Right ventricle myocardium superior (tissue), 1 donor: ENCODE data around the gene ASTN1. TPM values are rescaled to one million over a fixed set of nuclear protein-coding genes. Genes with fewer than 3 reads are reported as not detected.

ENCODE experiments used
- ATAC-seq: fragments of 200-7000 bp; cut with Tn5 transposase; one replicate; pipeline ENCODE4 v1.9.1; 2020; ENCODE audit warnings: mild to moderate bottlenecking; ENCODE audit not compliant: poor library complexity
- DNase-seq: peaks from one replicate; pipeline ENCODE4 v3.0.0-alpha.2; 2020
- intact Hi-C: fragments of 100-400 bp; cut with DNase I; formaldehyde crosslinking; loops from one replicate; pipeline ENCODE4 v1.11.2; 2022
- total RNA-seq: library from RNA; stranded (reverse); fragmentation: NEBNext Ultra II Directional; extraction: Animal tissue kit (Norgen Biotek cat#: 25700); gene quantifications from one replicate; pipeline ENCODE4 v1.2.1, GENCODE V29; 2021
- donor health status: DM: no; HTN: yes; CAD: no; lungs with severe emphysema.

Gene ASTN1
- total RNA-seq, 1 donor from 2014 or later: 0.32 TPM

DNA sequence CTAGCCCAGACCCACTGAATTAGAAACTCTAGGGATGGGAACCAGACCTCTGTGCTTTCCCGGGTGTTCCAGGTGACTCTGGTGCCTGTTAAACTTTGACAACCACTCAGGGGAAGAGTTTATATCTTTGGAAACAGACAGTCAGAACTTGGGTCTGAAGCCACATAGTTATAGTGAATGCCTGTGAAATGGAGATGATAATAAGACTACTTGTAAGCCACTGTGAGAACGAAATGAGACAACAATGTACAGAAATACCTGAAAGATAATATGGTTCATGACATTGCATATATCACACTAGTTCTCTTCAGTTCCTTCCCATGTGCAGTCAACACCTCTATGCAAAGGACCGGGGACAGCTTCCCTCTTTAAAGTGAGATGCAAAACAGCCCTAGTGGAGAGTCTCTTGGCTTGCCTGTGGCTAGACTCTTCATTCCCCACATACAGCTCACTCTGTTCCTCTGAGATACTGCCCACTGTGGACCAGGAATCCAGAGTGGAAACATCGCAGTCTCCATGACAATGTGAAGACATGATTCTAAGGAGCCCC, 287.5 kb downstream of the ASTN1 start:
- ATAC-seq (no peak), DNase-seq (no peak)
- intact Hi-C loops: loop anchor here (5.0 kb wide), 1 partner anchor 320 kb away; no protein-coding TSS in a partner anchor

DNA sequence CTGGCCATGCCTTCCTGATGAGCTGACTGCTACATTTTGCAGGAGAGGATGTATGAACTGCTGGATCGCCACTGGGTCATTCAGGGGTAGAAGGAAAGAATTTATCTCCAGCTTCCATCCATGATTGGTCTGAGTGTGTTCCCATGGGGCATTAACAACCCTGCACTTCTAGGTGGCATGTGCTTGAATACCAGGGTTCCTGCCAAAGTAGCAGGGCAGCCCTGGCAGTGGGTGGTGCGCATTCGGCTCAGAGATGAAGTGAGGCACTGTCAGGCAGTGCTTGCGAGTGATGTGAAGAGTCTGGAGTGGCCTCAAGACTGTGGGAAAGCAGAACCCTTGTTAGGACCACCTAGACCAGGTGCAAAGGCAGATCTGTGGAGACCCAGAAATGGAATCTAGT, 294.9 kb downstream of the ASTN1 start:
- DNase-seq (no peak), ATAC-seq (peak; percentile 90)
- intact Hi-C loops: no loop called here

DNA sequence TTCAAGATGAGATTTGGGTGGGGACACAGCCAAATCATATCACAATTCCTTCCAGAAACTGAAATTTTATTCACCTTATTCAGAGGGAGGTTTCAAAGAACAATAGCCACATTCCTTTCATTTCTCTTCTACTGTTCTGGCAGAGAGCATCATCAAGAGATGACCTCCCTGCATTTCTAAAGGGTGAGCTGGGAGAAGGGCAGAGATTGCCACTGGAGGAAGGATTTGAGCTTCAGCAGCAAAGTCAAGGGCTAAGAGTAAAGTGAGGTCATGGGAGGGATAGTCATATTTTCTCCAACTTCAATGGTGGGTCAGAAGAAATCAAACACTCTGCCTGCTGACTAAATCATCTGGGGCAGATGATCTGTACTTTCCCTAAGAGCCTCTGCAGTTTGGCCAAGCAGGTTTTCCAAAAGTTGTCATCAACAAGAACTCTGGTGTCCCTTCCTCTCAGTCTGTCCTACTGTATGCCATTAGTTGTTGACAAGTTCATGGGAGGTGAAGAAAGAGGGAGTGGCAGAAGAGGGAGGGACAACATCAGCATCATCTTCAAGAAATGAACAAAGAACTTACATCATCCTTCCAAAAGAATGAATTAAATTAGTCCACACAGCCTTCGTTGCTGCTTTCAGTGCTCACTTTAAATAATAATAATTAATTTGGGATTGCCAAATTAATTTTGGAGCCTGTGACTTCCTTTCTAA, 298.3 kb downstream of the ASTN1 start:
- intact Hi-C loops: no loop called here
- no peak for ATAC-seq

DNA sequence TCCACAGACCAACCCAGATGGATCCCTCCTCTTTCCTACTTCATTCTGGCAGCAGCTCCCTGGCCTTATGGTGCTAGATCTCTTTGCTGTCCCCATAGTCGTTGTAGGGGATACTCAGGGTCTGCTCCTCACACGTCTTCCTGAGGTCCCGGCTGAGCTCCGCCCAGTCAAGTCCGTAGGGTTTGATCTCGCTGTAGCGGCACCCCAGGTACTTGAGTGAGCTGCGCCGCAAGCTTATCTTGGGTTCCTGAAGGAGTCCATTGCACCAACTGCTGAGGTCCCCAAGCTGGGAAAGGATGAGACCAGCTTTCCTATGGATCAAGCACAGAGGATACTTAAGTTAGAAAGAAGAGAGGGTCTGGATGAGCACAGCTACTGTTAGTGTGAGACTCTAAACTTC, 300.3 kb downstream of the ASTN1 start:
- DNase-seq: no peak
- intact Hi-C loops: no loop called here
- ATAC-seq: no peak

More for the DNA sequence above, 298.3 kb downstream of the ASTN1 start:
- no peak for DNase-seq

DNA sequence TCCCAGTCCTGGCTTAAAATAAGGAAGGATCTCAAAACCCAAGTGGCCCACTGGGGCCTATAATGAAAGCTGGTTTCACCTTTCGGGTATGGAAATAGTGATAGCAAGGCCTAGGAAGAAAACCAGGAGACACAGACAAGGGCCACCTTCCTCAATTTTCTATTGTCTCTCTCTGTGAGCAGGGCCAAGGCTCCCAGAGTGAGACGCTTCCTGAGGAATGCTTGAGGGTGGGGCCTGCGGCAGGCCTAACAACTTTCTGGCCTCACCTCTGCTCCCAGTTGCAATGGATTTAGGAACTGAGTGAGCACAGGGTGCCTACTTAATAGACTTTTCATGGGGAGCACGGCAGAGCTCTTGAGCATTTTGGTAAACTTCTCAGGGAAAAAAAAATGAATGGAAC, 300.9 kb downstream of the ASTN1 start:
- intact Hi-C loops: no loop called here
- ATAC-seq (no peak), DNase-seq (no peak)

DNA sequence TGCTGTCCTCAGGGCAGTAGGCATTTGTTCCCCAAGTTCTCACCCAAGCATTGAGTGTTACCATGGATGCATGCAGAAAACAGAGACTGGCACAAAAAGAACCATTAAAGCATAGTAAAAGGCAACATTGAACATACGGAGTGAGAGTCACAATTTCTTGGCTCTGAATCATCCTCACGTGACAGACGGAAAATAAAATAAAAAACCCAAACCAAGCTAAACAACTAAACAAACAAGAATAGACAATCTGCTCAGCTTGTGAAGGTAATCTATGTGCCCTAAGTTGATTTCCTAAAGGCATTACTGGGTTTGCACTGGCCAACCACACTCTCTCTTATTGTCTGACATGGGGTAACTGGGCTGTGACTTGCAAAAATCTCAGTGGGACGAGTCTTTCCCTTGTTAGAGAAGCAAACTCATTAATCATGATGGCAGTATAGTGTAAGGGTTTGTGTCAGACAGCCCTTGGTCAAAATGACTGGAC, 306.0 kb downstream of the ASTN1 start:
- intact Hi-C loops: no loop called here
- DNase-seq (no peak), ATAC-seq (no peak)

DNA sequence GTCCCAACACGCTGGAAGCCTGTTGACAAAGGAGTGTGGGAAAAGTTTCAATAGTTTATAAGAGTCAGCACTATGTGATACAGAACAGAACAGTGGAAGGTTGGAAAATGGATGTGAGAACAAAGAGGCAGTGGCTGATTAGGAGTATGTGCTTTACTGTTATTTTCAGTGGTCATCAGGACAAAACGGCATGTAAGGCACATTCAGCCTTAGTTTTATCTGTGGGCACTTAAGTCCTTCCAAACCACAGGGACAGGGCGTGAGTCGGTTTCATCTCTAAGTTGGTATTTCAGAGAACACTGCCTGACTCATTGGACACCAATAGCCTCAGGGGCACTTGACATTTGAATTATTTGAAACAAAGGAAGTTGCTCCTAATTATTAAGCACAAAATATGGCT, 306.9 kb downstream of the ASTN1 start:
- intact Hi-C loops: no loop called here
- no peak for DNase-seq
- ATAC-seq: no peak

DNA sequence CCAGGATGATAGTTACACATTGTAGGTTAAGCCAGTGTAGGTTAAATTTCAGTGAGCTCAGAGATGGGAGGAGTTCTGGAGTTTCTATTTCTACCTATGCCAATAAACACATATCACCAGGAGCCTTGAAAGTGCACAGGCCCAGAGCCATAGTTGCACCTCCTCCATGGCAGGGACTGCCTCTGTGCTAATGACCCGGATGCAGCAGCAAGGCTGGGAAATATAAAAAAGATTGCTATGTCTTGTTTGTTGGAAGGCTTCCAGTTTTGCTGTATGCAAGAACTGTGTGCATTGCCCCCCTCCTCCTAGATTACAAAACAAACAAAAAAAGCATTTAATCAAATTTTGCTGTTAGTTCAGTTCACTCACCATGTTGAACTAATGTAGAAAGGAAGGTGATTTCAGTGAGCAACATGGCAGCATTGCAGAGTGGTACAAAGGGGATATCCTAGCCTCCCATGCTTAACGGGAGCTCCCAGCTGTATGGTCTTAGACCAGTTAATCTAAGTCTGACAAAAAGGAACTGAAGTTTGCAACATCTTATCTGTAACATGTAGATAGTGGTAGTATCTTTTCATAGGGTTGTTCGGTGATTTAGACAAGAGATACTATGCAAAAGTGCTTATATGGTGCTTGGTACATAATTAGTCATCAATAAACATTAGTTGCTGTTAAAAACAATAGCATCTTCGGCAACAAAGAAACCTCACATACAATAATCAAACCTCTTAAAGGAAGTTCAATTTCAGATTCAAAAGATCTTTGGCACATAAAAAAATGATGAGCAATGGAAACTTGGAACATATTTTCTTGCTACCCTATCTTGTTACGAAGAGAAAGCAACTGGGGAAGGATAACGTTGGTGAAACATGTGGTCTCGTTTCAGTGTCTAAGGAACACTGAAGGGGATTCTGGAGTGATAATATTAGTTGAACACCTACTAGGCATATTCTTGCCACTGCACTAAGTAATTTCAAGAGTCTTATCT, 309.5 kb downstream of the ASTN1 start:
- intact Hi-C loops: no loop called here

DNA sequence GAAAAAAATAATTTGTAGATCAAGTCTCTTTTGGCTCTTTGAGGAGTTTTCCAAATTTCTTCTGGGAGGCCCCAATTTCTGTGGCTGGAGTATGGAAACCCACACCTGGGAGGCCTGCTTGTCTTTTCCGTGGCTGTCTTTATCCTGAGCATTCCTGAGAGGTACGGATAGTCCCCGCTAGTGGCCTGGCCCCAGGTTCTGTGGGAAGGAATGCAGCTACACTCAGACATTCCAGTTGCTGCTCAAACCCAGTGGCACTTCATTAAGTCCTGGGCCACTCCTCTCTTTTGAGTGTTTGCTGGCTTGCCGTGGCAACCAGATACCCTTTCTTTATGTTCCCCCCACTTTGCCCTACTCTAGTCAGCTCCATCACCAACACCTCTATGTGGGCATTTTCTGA, 310.4 kb downstream of the ASTN1 start:
- ATAC-seq: no peak
- no peak for DNase-seq
- intact Hi-C loops: no loop called here

More for the DNA sequence above, 309.5 kb downstream of the ASTN1 start:
- ATAC-seq (no peak), DNase-seq (no peak)

DNA sequence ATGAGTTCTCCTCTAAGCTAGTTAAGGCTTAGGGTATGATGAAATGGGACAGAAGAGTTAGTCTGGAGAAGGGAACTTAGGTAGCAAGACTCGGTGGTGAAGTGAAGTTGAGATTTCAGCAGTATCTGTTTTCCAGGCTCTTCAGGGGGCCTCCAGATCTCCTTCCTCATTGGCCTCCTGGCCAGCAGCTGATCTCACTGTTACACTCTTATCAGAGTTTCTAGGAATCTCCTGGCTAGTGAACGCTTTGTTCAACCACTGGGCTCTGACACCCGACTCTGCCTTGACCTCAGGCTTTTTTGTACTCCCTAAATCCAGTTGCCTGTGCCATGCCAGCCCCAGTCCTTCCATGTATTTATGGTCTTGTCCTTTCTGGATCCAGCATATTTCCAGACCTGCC, 311.0 kb downstream of the ASTN1 start:
- ATAC-seq (peak; percentile 87), DNase-seq (no peak)
- intact Hi-C loops: no loop called here

DNA sequence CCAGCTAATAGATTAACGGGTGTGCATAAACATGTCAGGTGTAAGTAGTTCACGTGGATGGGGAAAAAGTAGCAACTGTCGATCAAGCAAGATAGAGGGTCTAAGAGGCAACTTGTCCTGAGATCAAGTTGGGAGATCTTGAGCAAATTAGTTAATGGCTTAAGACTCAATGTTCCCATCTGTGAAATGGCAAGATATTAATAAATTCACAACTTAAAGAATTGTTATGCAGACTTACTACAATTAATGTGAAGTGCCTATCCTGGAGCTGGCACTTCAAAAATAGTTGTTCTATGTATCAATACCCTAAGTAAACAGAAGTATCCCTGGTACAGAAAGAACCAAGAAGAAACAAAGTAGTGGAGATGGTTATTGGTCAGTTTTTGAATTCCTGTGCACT, 312.4 kb downstream of the ASTN1 start:
- intact Hi-C loops: no loop called here
- no peak for DNase-seq
- ATAC-seq: no peak

DNA sequence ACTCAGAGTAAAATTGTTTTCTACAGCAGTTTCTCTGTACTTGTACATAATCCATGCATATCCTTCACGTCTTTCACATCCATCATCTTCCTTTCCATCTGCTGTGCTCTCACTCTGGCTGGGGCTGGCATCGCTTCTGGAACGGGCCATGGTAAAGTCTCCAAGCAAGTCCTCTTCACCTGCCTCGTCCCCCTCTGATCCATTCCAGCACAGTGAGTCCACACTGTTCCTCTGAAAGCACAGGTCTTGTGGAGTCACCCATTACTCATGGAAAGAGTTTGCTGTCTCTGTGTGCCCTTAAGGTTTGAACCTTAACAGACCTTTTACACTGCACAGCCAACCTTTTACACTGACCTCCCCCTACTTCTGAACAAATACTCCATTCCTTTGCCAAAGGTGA, 313.6 kb downstream of the ASTN1 start:
- ATAC-seq (no peak), DNase-seq (no peak)
- intact Hi-C loops: no loop called here

DNA sequence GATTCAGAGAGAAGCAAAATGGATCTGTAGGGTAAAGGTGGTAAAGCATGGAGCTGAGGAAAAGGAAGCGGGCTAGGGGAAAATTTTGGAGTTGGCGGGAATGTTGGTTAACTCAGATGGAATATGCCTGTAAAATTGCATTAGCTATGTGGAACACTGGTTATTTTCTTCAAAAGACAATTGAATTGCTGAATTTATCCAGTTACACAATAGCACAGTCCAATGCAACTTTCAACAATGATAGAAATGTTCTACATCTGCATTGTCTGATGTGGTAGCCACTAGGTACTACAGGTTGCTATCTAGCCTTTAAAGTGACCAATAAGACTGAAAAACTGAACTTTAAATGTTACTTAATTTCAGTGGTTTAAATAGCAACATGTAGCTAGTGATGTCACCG, 315.2 kb downstream of the ASTN1 start:
- ATAC-seq (no peak), DNase-seq (no peak)
- intact Hi-C loops: no loop called here

DNA sequence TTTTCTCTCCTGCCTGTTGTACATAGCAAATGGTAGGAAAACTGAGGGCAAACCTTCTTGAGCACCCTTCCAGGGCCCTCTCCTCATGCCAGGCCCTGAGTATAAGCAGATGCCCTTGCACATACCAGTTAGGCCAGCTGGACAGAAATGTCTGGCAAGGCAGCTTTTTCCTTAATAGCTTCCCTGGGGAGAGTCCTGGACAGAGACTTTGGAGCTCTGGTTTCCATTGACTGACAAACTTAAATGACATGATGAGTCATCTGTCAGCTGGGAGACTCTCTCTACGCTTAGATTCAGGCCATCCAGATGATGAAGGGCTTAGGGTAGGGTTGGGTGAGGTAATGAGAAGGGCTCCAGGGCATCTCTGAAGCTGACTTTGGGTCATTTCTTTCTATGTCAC, 317.5 kb downstream of the ASTN1 start:
- ATAC-seq (peak; percentile 93), DNase-seq (no peak)

DNA sequence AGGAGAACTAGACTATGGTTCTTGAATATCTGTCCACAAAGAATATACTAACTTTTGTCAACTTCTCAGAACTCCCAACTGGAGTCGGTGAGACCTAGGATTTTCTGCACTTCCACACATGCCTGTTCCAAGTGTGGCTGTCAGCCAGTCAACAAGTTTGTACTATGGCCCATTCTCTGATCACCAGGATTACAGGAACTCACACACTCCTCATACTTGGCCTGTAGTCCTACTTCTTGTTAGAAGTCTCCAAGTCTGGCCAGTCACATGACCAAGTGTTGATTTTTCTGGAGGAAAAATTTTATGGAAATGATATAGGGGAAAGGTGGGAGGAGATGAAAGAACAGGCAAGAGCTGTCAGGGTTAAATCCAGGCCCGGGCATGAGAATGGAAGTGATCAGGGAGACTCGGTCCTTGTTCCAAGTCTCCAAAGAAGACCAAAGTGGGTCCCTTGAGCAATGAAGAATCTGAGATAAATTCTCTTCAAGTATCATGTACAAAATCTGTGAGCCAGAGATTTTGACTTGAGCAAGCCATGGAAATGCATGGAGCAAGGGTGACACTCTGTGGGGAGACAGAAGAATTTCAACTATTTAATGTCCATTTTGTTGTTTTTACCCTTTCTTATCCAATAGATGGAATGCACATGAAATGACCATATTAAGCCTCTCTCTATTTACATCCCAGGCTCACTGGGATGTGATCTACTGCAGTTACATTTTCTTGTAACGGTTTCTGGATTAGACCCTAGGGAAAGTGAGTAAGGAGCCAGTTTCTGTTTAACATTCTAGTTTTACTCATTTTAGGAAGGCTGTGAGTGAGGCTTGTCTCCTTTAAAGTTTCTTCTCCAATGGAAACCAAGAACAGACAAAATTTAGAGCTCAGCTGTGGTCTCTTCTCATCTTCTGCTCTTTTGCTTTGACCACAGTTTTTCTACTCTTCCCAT, 320.9 kb downstream of the ASTN1 start:
- ATAC-seq: peak; percentile 66
- DNase-seq: no peak
- intact Hi-C loops: loop anchor here (2.0 to 5.0 kb wide), 3 partner anchors 146 to 466 kb away; no protein-coding TSS in a partner anchor

More for the DNA sequence above, 317.5 kb downstream of the ASTN1 start:
- intact Hi-C loops: no loop called here

DNA sequence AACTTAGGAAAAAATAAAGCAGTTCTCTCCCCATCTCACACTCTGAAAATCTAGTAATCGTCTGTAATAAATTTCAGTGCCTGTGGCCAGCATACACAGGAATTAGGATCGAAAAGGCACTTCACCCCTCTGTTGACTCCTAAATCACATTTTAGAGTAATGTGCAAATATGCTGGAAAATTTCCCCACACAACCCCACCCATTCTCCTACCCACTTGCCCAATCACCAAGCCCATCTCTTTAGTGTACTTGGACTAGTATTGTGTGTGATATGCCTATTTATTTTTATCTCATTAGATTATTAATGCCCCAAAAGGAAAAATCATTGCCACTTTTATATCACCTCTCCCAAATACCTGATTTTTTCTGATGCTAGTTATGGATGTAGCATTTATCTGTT, 323.3 kb downstream of the ASTN1 start:
- ATAC-seq: no peak
- intact Hi-C loops: loop anchor here (5.0 kb wide), 2 partner anchors 144 to 464 kb away; no protein-coding TSS in a partner anchor
- no peak for DNase-seq

DNA sequence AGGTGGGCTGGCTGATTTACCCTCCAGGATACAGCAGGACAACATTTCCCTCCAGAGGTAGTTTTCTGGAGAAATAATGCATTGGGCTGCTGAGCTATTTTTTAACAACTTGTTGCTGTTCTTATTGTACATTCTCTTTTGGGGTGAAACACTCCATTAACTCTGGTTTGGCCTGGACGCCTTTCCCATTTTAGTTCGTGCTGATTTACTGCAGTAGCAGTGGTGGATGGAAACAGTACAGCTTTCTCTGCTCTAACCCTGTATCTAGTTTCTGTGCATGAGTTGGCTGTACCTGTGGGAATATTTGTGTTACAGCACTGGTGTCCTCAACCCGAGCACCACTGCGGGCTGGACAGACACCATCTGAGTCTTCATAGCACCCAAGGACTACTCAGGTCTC, 325.3 kb downstream of the ASTN1 start:
- DNase-seq (no peak), ATAC-seq (no peak)
- intact Hi-C loops: no loop called here

DNA sequence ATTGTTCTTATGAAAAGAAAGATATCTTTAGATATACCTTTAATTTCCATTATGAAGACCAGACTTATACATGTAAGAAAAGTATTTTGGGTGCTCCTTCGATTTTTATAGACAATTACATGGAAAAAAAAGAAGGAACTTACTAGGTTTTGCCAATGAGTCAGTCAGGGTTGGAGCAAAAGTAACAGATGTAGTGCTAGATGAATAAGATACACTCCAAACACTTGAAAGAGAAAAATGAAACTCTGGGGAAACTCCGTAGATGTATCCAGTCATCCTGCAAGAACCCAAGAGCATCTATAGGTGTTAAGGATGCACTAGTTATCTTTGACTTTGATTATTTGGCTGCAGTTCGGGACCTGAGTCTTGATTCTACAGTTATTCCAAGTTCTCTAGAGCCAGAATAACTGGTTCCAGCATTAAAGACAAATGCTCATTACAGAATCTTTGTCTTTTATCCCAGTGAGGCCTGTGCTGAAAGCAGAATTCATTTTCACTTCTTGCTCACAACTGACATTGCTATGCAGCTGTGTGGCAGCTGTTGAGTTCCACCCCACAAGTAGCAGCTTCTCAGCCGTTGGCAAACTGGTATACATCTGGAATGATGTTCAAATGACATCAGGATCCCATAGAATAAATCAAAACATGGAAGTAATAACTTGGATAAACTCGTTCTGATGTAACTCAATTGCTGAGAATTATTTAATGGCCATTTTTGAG, 326.1 kb downstream of the ASTN1 start:
- DNase-seq: no peak
- no peak for ATAC-seq
- intact Hi-C loops: no loop called here
